Lower leg skin (tissue), 3 donors: ENCODE results near the gene DGCR8.

ENCODE experiments used
- CTCF ChIP-seq, 3 donors: fragments of 450-650 bp; IDR thresholded peaks; one replicate each; pipeline ENCODE4 v1.5.1; 2016; ENCODE audit warnings: antibody characterized with exemption in 3 of 3, mild to moderate bottlenecking in 3 of 3, moderate library complexity in 2 of 3
- POLR2A ChIP-seq, 2 donors: fragments of 450-650 bp; IDR thresholded peaks; one replicate each; pipeline ENCODE4 v1.6.1; 2016 to 2017; ENCODE audit warnings: antibody characterized with exemption in 2 of 2, mild to moderate bottlenecking in 1 of 2, moderate library complexity in 1 of 2

DNA sequence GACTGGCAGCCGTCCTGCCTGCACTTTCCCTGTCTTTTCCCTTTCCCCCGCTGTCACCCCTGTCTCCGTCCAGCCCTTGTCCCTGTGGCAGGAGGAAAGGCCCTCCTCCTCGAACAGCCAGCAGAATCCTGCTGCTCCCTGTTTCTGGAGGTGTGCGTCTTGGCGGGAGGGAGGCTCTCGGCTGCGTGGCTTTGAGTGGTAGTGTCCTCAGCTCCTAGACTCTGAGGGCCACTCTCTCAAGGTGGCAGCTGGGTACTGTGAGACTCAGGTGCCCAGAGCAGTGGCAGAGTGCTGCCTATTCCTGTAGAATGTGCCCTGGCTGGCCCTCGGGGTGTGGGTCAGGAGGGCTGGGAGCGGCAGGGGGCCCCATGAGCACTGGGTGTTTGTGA, 26.8 kb downstream of the DGCR8 start:
- no peak for TF ChIP-seq CTCF (IDR thresholded peaks at IDR 0.05)
- no peak for TF ChIP-seq POLR2A (IDR thresholded peaks at IDR 0.05)
